DND-41 (cell line): ENCODE data around the gene ALDOC.

Experiments
- ATAC-seq: fragments of 200-7000 bp; cut with Tn5 transposase; 3 replicates; pipeline ENCODE4 v1.9.1; 2021; ENCODE audit warnings: low read depth; ENCODE audit not compliant: insufficient read depth
- DNase-seq: peaks from one replicate; pipeline ENCODE4 v3.0.0-alpha.2; 2020
- H2AFZ ChIP-seq: 2 replicates; pipeline ENCODE4 v1.6.0; 2012; ENCODE audit warnings: low read depth, low read length
- H3K27ac ChIP-seq: 2 replicates; pipeline ENCODE4 v1.5.1; 2012; ENCODE audit warnings: low read length, inconsistent platforms
- H3K27me3 ChIP-seq: fragments of 200-600 bp; sonication (generic); 2 replicates; pipeline ENCODE4 v1.6.0; 2012; ENCODE audit warnings: low read length, mild to moderate bottlenecking, inconsistent platforms; ENCODE audit not compliant: insufficient read depth, poor library complexity
- H3K36me3 ChIP-seq: 2 replicates; pipeline ENCODE4 v1.5.1; 2012; ENCODE audit warnings: low read length, inconsistent platforms; ENCODE audit not compliant: insufficient read depth
- H3K4me1 ChIP-seq: 2 replicates; pipeline ENCODE4 v1.5.1; 2012; ENCODE audit warnings: mild to moderate bottlenecking, low read length; ENCODE audit not compliant: insufficient read depth
- H3K4me2 ChIP-seq: 2 replicates; pipeline ENCODE4 v1.6.0; 2012; ENCODE audit warnings: mild to moderate bottlenecking, moderate library complexity, low read length, inconsistent platforms; ENCODE audit not compliant: insufficient read depth
- H3K4me3 ChIP-seq, 2 experiments: fragments of 200-600 bp in 1 of 2; shearing (Covaris generic) in 1 of 2; 2 replicates each; pipeline ENCODE4 v1.5.1; 2012 to 2016; ENCODE audit warnings: inconsistent platforms in 2 of 2, low read length in 2 of 2, mild to moderate bottlenecking in 2 of 2, low read depth in 1 of 2, moderate library complexity in 1 of 2
- H3K79me2 ChIP-seq: 2 replicates; pipeline ENCODE4 v1.6.0; 2012; ENCODE audit warnings: low read length, inconsistent platforms; ENCODE audit not compliant: insufficient read depth
- H3K9ac ChIP-seq: 2 replicates; pipeline ENCODE4 v1.6.0; 2012; ENCODE audit warnings: low read depth, mild to moderate bottlenecking, inconsistent platforms, low read length, moderate library complexity
- H3K9me3 ChIP-seq: 2 replicates; pipeline ENCODE4 v1.5.1; 2012; ENCODE audit warnings: low read length, moderate library complexity, mild to moderate bottlenecking, inconsistent platforms; ENCODE audit not compliant: insufficient read depth, severe bottlenecking
- H4K20me1 ChIP-seq: 2 replicates; pipeline ENCODE4 v1.6.0; 2012; ENCODE audit warnings: low read length; ENCODE audit not compliant: insufficient read depth
- CTCF ChIP-seq: IDR thresholded peaks from 2 replicates; pipeline ENCODE4 v1.5.1; 2012; ENCODE audit warnings: borderline replicate concordance, low read length, moderate library complexity, mild to moderate bottlenecking; ENCODE audit not compliant: poor library complexity, severe bottlenecking; ENCODE audit errors: extremely low read depth
- EZH2 ChIP-seq: IDR thresholded peaks from 3 replicates; pipeline ENCODE4 v1.6.1; 2012; ENCODE audit warnings: borderline replicate concordance, low read depth, mild to moderate bottlenecking, moderate library complexity, low read length, inconsistent platforms; ENCODE audit not compliant: severe bottlenecking

The ALDOC gene

DNA sequence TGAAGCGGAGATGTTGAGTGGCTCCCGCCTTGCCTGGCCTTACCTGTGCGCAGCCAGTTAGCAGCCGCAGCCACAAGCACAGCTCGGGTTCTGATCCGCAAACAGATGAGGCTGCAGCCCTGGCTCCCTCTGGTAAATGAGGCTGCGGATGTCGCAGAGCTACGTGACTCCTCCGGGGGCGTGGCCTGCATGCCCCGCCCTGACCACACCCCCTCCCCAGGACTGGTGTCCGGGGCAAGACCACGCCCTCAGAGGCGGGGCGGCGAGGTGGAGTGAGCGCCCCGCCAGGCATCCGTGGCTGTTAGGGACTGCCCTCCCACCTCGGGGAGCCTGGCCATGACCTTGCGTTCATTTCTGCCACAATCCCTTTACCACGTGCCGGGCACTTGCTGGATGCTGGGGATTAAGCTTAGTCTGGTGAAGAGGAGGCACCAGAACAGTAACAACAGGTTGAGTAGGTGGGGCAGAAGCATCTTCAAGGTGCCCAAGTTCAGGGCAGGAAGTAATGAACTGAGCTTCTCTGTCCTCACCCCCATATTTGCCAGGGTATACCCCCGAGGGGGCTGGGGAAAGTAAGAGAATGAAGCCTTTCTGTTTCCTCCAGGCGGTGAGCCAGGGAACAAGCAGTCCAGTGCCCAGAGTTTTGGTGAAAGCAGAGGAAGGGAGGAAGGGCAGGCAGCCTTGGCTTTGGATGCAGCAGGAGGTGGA lies at the start of gene ALDOC:
ALDOC (minus strand) TSS at position 138 of the 708 bp plus-strand sequence. CDS start 1,363 bp downstream, outside the sequence.
- Histone ChIP-seq H4K20me1 (no peaks in the 10 kb centered on the region), H3K79me2 (peaks cover 1% of the 10 kb centered on the region; the same call in 1 of the 2 replicates), H3K4me1 (peaks cover 10% of the 10 kb centered on the region), H2AFZ (no peak within 1 kb of the TSS), H3K9ac (no peak within 1 kb of the TSS), H3K27me3 (no peaks in the 10 kb centered on the region), H3K27ac (no peak within 1 kb of the TSS), H3K9me3 (no peaks in the 10 kb centered on the region), H3K4me2 (no peak within 1 kb of the TSS), H3K4me3 (no peak within 1 kb of the TSS), H3K36me3 (peaks cover 59% of the 10 kb centered on the region)
- no peak for TF ChIP-seq CTCF
- TF ChIP-seq EZH2 = no peak
- ATAC-seq (peak; percentile 81), DNase-seq (peak; percentile 79)

DNA sequence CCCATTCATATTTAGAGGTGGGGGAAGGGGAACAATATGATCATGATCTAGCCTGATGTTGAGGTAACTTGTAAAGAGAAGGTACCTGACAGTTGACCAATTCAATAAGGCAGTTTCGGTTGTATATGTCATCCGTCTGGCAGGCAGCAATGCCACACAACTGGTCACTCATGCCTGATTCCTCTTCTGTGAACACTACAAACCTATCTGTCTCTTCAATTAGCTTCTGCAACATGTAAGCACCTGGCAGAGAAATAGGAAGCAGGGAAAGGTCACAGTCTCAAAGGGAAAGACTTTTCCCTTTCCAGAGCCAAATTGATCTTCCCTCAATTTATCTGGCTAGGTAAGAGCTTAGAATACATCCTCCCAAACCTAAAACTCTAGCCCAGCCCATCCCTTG lies 47.5 kb upstream of the ALDOC start:
- no peak for TF ChIP-seq CTCF
- no peak for TF ChIP-seq EZH2
- no peak overlapping the region for H3K27ac ChIP-seq
- no peak overlapping the region for H3K9ac ChIP-seq
- H3K9me3 ChIP-seq = no peaks in the 10 kb centered on the region
- peaks cover 89% of the 10 kb centered on the region for H3K36me3 ChIP-seq
- H2AFZ ChIP-seq = no peak overlapping the region
- ATAC-seq (no peak), DNase-seq (no peak)
- H3K4me3 ChIP-seq = no peak overlapping the region
- no peaks in the 10 kb centered on the region for H3K4me1 ChIP-seq
- no peaks in the 10 kb centered on the region for H3K79me2 ChIP-seq
- H3K4me2 ChIP-seq = no peak overlapping the region
- no peaks in the 10 kb centered on the region for H3K27me3 ChIP-seq
- no peaks in the 10 kb centered on the region for H4K20me1 ChIP-seq

- no peak overlapping the region for H3K9ac ChIP-seq
- peaks cover 93% of the 10 kb centered on the region for H3K36me3 ChIP-seq
- H2AFZ ChIP-seq = no peak overlapping the region
- H3K27ac ChIP-seq = no peak overlapping the region
- H3K9me3 ChIP-seq = no peaks in the 10 kb centered on the region
- TF ChIP-seq EZH2 (no peak), CTCF (no peak)
- no peaks in the 10 kb centered on the region for H3K4me1 ChIP-seq
- DNase-seq (no peak), ATAC-seq (no peak)
- H3K27me3 ChIP-seq = no peaks in the 10 kb centered on the region
- no peak overlapping the region for H3K4me3 ChIP-seq
- H4K20me1 ChIP-seq = no peaks in the 10 kb centered on the region
- no peak overlapping the region for H3K4me2 ChIP-seq
- H3K79me2 ChIP-seq = no peaks in the 10 kb centered on the region
These were observed 47.0 kb upstream of the ALDOC start for GRCh38 chr17:28623696-28624095.
